ENCODE measurements around the gene DTNBP1.

DTNBP1 gene

DNA sequence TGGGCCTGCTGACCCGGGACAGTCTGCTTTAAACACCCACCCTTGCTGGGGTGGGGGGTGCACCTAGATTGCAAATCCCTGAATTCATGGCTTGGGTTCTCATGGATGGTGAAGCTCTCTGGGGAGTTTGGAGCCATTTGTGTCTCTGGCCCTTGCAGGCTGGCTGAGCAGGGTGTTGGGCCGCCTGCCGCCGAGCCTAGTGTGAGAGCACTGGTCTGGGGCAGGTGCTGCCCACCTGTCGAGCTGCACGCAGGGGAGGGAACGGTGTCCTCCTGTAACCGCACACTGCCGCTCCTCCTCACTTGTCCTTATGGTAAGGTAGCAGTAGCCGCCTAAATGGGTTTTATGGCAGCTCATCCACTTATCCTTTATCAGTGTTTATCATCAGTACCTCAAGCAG lies 143.9 kb downstream of the DTNBP1 start:
- TF ChIP-seq, protein P1, sequence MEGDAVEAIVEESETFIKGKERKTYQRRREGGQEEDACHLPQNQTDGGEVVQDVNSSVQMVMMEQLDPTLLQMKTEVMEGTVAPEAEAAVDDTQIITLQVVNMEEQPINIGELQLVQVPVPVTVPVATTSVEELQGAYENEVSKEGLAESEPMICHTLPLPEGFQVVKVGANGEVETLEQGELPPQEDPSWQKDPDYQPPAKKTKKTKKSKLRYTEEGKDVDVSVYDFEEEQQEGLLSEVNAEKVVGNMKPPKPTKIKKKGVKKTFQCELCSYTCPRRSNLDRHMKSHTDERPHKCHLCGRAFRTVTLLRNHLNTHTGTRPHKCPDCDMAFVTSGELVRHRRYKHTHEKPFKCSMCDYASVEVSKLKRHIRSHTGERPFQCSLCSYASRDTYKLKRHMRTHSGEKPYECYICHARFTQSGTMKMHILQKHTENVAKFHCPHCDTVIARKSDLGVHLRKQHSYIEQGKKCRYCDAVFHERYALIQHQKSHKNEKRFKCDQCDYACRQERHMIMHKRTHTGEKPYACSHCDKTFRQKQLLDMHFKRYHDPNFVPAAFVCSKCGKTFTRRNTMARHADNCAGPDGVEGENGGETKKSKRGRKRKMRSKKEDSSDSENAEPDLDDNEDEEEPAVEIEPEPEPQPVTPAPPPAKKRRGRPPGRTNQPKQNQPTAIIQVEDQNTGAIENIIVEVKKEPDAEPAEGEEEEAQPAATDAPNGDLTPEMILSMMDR (IDR thresholded peaks at IDR 0.05; ENCODE audit: borderline replicate concordance, control extremely low read depth, extremely low read depth, insufficient read depth, missing control alignments) = no peak
- in situ Hi-C loops (cut with MboI; ENCODE audit: low sequenced_read_pairs, unreplicated experiment) = loop anchor here (25.0 kb wide), 1 partner anchor 668 kb away; no protein-coding TSS in a partner anchor
- no peak for DNase-seq (ENCODE audit: low spot score)

DNA sequence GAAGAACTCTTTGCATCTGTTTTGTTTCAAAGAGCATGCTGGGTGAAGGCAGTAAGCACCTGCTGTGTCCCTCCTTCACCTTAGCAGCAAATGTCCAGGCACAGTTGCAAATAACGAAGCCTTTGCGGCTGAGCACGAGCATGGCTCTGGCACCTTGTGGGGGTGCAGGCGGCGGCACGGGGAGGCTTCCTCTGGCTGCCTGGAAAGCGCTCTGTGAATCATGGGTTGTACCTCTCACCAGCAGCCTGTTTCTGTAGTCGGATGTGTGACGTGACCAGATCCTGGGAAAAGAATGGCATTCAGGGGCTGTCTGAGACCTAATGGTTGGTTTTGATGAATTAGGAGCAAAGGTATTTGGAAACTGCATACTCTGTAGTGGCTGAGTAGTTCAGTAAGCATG lies 144.8 kb downstream of the DTNBP1 start:
- in situ Hi-C loops (cut with MboI; ENCODE audit: low sequenced_read_pairs, unreplicated experiment) = loop anchor here (25.0 kb wide), 1 partner anchor 669 kb away; no protein-coding TSS in a partner anchor
- TF ChIP-seq, protein P1 (IDR thresholded peaks at IDR 0.05; ENCODE audit: borderline replicate concordance, control extremely low read depth, extremely low read depth, insufficient read depth, missing control alignments) = no peak
- DNase-seq (ENCODE audit: low spot score) = no peak

DNA sequence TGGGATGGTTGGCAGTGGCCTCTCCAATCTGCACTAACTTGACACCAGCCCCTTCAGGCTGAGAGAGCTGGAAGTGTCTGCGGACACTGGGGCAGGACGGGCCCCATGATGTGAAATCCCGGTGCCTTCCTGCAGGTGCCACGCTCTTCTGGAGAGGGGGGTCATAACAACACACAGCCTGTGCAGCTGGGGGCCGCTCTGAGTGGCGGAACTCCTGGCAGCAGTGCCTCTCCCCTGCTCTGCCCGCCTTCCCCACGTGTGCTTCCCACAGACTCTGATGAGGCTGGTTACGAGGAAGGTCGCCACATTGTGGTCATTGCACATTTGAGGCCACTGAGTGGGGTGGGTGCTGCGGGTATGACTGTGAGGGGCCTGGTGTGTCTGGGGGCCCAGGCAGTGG lies 145.2 kb downstream of the DTNBP1 start:
- no peak for DNase-seq (ENCODE audit: low spot score)
- TF ChIP-seq, protein P1 (IDR thresholded peaks at IDR 0.05; ENCODE audit: borderline replicate concordance, control extremely low read depth, extremely low read depth, insufficient read depth, missing control alignments) = no peak
- in situ Hi-C loops (cut with MboI; ENCODE audit: low sequenced_read_pairs, unreplicated experiment) = loop anchor here (25.0 kb wide), 1 partner anchor 670 kb away; no protein-coding TSS in a partner anchor

DNA sequence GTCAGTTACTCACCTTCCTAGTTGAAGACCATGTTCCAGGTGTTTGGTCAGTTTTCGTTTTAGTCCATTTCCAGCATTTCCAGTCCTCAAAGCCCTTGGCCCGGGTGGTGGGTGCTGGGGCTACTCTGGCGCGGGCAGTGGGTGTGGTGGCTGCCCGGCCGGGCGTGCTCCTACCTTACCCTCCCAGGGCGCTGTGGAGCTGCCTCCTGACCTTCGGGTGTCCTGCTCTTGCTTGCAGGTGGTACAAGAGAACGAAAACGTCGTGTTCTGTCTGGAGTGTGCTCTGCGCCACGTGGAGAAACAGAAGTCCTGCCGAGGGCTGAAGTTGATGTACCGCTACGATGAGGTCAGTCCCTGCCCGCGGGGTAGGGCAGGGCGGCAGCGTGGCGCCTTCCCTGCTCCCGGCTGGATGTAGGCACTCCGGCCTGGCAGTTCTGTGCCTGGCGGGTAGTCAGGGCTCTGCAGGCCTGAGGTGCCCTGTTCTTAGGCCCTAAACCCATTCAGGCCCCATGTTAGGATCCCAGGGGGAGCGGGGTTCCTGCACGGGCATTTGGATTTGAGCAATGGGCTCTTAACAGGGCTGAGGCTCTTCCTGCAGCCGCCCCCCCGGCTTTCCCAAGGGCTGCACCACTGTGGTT lies 145.8 kb downstream of the DTNBP1 start:
- no peak for DNase-seq (ENCODE audit: low spot score)
- TF ChIP-seq, protein P1 (IDR thresholded peaks at IDR 0.05; ENCODE audit: borderline replicate concordance, control extremely low read depth, extremely low read depth, insufficient read depth, missing control alignments) = peak; percentile 3
- in situ Hi-C loops (cut with MboI; ENCODE audit: low sequenced_read_pairs, unreplicated experiment) = loop anchor here (25.0 kb wide), 1 partner anchor 670 kb away; no protein-coding TSS in a partner anchor

DNA sequence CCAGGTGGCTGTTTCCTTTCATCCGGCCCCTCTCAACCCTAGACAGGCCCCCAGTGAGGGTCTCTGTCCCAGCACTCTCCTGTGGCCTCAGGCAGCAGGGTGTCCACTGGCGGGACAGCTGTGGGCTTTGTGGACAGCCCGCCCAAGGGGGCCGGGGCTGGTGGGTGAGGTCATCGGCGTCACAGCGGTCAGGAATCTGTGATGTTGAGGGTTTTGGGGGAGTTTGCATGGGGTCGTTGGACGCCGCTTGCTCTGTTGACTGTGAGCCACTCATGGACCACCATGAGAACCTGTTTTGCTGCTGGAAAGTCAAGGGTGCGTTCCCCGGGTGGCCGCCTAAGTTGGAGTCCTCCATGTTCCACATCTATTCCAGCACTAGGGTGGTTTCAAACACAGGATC lies 146.4 kb downstream of the DTNBP1 start:
- TF ChIP-seq, protein P1 (IDR thresholded peaks at IDR 0.05; ENCODE audit: borderline replicate concordance, control extremely low read depth, extremely low read depth, insufficient read depth, missing control alignments) = no peak
- in situ Hi-C loops (cut with MboI; ENCODE audit: low sequenced_read_pairs, unreplicated experiment) = loop anchor here (25.0 kb wide), 1 partner anchor 671 kb away; no protein-coding TSS in a partner anchor
- DNase-seq (ENCODE audit: low spot score) = no peak

DNA sequence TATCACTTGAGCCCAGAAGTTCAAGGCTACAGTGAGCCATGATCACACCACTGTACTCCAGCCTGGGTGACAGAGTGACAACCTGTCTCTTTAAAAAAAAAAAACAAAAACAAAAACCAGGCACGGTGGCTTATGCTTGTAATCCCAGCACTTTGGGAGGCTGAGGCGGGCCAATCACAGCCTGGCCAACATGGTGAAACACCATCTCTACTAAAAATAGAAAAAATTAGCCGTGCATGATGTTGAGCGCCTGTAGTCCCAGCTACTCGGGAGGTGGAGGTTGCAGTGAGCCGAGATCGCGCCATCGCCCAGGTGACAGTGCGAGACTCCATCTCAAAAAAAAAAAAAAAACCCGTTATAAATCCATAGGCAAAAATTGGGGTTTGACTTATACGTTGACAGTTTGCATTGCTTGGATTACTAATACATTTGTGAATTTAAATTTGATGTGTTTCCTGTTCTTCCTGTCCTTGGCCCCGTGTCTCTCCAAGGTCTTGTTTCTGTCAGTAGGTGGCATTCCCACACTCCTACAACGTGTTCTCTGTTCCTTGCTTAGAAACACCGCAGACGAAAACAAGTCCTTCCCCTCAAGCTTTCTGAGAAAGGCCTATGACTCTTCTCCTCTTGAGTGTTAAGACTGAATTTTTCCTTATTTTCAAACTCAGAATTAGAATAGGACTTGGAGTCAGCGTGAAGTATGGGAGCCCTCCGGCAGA lies 147.0 kb downstream of the DTNBP1 start:
- TF ChIP-seq, protein P1 (IDR thresholded peaks at IDR 0.05; ENCODE audit: borderline replicate concordance, control extremely low read depth, extremely low read depth, insufficient read depth, missing control alignments) = no peak
- no peak for DNase-seq (ENCODE audit: low spot score)
- in situ Hi-C loops (cut with MboI; ENCODE audit: low sequenced_read_pairs, unreplicated experiment) = loop anchor here (25.0 kb wide), 1 partner anchor 671 kb away; no protein-coding TSS in a partner anchor

All from GM13976 (cell line).